ENCODE measurements around the gene CUL2.
"Not testable (repeated sequence)": the region's sequence is repeated elsewhere in the genome, so short reads cannot be mapped to it uniquely, and the experiment has no call there.

CUL2 gene

DNA sequence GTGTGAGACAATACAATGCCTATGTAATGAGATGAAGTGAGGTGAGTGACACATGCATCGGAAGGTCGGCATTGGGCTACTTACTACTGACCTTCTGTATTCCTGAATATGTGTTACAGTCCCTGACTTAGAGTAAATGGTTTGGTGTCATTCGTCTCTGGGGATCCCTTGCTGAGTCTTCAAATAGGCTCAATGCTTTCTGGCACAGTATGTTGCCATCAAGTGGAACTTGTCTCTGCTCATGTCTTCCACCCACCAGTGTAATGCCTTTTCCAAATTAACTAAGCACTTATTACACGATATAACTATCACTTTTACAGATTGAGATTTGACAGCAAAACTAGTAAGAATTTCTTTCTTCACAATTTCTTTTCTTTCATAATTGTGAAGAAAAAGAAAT is 10.9 kb downstream of the CUL2 start:
- DNase-seq: no peak

GRCh38 chr10:35075228-35075627 is 14.9 kb downstream of the CUL2 start:
- no peak for DNase-seq

- no peak for DNase-seq
These were observed 15.9 kb downstream of the CUL2 start for GRCh38 chr10:35074266-35074665.

DNA sequence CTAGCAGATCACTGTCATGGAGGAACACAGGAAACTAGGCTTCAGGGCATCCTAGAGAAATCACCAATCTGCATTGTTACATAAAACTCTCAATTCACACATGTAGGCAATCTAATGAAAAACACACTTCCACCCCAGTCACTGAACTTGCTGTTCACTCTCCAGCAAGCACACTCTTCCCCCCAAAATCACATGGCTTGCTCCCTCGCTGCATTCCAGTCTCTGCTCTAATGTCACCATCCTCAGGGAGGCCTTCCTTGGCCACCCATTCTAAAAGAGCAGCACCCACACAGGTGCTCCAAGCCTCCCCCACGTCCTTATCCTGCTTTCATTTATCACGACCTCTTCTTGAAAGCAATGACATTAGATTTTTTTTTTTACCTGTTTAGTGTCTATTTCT is 19.6 kb downstream of the CUL2 start:
- no peak for DNase-seq

- DNase-seq: no peak
These were observed 26.2 kb downstream of the CUL2 start for GRCh38 chr10:35063837-35064454.

DNA sequence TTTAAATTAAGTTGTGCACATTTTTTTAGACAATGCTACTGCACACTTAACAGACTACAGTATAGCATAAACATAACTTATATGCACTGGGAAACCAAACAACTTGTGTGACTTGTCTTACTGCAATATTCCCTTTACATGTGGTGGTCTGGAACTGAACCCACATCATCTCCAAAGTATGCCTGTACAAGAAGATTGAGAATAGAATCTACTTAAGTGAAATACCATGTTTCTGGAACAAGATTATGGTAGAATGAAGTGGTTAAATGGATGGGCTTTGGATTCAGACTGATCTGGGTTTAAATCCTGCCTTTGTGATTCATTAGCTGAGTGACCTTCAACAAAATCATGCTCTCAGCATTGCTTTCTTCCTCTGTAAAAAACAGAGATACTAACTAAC is 30.7 kb downstream of the CUL2 start:
- DNase-seq: no peak

DNA sequence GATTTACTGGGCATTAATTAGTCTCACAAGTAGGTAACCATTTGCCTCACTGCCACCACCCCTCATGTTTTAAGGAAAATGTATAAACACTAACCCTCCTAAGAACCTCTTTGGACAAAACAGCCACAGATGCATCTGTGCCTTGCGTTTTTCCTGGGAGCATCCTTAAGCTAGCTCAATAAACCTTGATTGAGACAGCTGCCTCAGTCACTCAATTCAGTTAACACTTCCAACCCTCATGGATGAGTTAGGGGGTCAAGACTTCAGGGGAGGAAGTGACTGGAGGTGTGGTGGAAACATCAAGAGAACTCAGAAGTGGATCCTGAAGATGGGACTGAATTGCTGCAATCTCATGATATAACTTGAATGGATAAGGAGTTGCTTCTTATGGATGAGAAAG is 31.5 kb downstream of the CUL2 start:
- DNase-seq: no peak

GRCh38 chr10:35058134-35058533 is 32.0 kb downstream of the CUL2 start:
- DNase-seq: peak in 1 of 2 donors; percentile 45

DNA sequence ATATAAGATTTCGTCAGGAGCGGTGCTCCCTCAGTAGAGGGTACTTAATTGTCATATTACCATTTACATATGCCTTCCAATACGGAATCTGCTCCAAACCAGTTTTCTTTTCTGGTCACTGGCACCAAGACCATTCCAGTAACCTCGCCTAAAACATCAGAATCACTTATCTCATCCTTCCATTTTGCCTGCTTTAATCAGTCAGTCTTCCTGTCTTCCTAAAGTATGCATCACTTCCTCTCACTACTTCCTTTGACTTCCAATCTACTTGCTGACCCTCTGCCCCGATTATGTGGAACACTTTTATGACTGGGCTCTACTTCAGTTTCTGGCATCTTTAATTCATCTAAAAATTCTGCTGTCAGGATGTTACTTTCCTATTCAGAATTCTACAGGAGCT is 33.5 kb downstream of the CUL2 start:
- no peak for DNase-seq

DNA sequence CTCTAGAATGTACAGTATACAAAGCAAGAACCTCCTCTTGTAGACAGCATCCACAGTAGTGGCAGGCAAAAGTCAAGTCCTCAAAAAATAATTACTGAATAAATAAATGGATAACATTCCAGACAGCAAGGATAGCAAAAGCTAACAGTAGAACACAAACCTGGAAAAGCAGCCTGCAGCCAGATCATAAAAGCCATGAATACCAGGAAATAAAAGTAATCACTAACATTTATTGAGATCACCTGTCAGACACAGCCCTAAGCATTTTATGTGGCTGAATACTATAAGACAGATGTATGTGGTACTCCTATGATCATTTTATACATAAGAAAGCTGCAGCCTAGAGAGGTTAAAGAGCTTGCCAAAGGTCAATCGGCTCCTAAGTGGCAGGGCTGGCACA is 34.0 kb downstream of the CUL2 start:
- DNase-seq: no peak

GRCh38 chr10:35050568-35050967 is 39.6 kb downstream of the CUL2 start:
- no peak for DNase-seq

- no peak for DNase-seq
These were observed 44.1 kb downstream of the CUL2 start for GRCh38 chr10:35046074-35046473.

DNA sequence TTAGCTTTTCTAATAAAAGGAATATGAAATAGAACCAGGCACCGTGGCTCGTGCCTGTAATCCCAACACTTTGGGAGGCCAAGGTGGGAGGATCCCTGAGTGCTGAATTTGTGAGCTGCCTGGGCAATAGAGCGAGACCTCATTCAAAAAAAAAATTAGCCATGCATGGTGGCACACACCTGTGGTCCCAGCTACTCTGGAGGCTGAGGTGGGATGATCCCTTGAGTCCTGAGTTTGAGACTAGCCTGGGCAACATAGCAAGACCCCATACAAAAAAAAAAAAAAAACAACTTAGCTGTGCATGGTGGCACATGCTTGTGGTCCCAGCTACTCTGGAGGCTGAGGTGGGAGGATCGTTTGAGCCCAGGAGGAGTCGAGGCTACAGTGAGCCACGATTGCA is 44.9 kb downstream of the CUL2 start:
- DNase-seq: not testable (repeated sequence)

GRCh38 chr10:35043796-35044344 is 46.3 kb downstream of the CUL2 start:
- DNase-seq: no peak

DNA sequence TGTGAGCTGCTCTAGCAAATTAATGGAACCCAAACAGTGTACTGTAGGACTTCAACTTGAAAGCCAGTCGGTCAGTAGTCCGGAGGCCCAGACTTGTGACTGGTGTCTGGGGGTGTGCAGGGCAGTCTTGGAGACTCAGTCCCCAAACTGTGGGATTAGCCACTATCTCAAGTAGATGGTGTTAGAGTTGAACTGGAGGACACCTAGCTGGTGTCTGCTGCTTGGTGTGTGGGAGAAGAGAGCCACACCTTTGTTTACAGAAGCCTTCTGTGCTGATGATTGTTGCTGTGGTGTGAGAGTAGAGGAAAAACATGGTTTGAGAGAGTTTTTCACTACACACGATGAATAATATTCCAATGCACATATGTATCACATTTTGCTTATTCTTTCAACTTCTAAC is 47.4 kb downstream of the CUL2 start:
- DNase-seq: no peak

GRCh38 chr10:35041502-35041879 is 48.6 kb downstream of the CUL2 start:
- DNase-seq: no peak

- DNase-seq: no peak
These were observed 49.2 kb downstream of the CUL2 start for GRCh38 chr10:35040760-35041501.

- DNase-seq: no peak
These were observed 53.0 kb downstream of the CUL2 start for GRCh38 chr10:35037104-35037503.

- DNase-seq: no peak
These were observed 54.5 kb downstream of the CUL2 start for GRCh38 chr10:35035606-35036005.

DNA sequence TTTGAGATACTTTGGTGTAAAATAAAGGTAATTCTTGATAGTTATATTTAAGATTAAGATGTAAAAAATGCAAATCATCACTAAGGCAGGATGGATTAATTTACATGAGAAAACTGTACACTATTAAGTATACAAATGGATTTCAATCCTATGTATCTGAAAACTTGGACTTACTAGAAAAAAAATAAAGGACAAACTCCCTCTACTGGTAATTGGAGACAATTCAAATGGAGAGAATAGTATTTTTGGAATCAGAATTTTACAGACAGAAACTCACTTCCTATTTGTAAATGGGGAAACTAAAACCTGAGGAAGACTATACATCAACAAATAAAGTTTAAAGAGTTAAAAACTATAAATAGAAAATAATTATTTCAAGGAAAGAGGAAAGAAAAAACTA is 62.6 kb downstream of the CUL2 start:
- DNase-seq: peak in 1 of 2 donors; percentile 6

GRCh38 chr10:35025916-35026315 is 64.2 kb downstream of the CUL2 start:
- no peak for DNase-seq

DNA sequence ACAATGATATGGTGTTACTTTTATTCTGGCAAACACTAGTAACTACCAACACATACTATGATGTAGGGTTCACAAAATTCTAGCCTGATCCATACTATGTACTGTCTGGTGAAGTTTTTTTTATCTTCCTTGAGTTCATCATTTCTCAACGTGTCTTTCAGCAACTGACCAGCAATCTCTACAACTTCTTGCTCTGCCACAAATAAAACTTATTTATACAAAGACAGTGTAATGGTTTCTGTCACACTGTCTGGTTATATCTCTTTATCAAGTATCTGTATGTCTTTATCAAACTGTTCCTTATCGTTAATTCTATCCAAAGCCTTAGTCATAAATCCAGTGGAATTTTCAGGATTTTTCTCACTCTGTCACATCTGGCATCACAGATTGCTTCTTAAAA is 69.7 kb downstream of the CUL2 start:
- DNase-seq: no peak

DNA sequence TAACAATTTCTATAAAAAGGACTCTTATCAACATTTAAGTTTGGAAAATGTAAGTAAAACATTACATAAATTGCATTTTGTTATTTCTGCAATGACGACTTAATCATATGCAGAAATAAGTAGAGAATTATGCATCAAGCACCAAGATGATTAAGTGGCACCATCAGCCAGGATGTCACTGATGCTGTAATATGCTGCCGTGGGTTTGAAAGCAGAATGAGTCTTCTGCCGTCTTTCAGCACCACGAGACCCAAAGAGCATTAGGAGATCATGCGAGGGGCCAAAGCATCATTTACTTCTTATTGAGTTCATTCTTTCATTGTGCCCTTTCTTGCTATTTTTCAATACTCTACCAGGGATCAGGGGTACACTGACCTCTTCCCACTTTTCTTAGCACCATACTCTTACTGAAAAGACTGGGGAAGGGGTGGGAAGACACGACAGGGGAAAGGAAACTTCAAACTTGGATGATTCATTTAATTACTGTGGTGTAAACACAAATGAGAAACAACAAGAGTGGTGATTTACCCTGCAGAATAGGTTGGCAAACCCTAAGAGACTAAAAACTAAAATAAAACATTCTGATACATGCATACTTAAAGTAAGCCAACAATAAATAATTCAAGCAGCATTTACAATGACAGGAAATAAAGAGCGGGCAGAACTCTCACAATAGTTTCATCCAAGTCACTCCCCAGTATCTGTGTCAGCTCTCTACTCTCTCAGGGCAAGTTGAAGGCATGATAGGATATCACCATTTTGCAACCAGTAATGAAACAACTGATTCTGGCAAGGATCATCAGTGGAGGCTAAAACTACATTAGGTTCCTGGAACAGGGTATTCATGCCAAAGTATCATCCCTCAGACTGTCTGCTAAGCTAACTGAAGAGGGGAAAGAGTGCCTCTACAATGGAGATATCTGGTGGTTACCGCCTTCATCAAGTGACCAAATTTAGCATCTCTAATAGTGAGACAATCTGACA is 70.8 kb downstream of the CUL2 start:
- DNase-seq: no peak

All from bone marrow (tissue), 2 donors.